ENCODE results near the gene APOA1. TPM values are rescaled to one million over a fixed set of nuclear protein-coding genes. Genes with fewer than 3 reads are reported as not detected.

APOA1 gene
- total RNA-seq, 1 donor from 2014 or later, result 3.7 TPM

GRCh38 chr11:116871248-116871647, 33.8 kb upstream of the APOA1 start:
- Histone ChIP-seq H3K9me3 (ENCODE audit: control insufficient read depth in 3 of 3, low read length in 3 of 3) (no peaks in the 10 kb centered on the region), H3K4me3 (ENCODE audit: low read length in 3 of 3) (no peak overlapping the region), H3K27ac (ENCODE audit: low read depth, low read length) (no peak overlapping the region), H3K27me3 (ENCODE audit: control insufficient read depth in 3 of 3, insufficient read depth in 3 of 3, low read length in 3 of 3) (no peaks in the 10 kb centered on the region), H3K4me1 (ENCODE audit: control insufficient read depth in 3 of 3, insufficient read depth in 3 of 3, low read length in 3 of 3) (peaks cover 20 to 21% (median 20%) of the 10 kb centered on the region in 3 donors), H3K36me3 (ENCODE audit: control insufficient read depth in 3 of 3, insufficient read depth in 3 of 3, low read length in 3 of 3) (peaks cover 34 to 54% (median 51%) of the 10 kb centered on the region in 3 donors), H3K9ac (ENCODE audit: low read depth in 1 of 3, low read length in 3 of 3) (no peak overlapping the region)

- Histone ChIP-seq H3K27ac (ENCODE audit: low read depth, low read length) (no peak overlapping the region), H3K4me1 (ENCODE audit: control insufficient read depth in 3 of 3, insufficient read depth in 3 of 3, low read length in 3 of 3) (peaks cover 22 to 26% (median 24%) of the 10 kb centered on the region in 3 donors), H3K9ac (ENCODE audit: low read depth in 1 of 3, low read length in 3 of 3) (no peak overlapping the region), H3K36me3 (ENCODE audit: control insufficient read depth in 3 of 3, insufficient read depth in 3 of 3, low read length in 3 of 3) (peaks cover 31 to 55% (median 47%) of the 10 kb centered on the region in 3 donors), H3K27me3 (ENCODE audit: control insufficient read depth in 3 of 3, insufficient read depth in 3 of 3, low read length in 3 of 3) (no peaks in the 10 kb centered on the region), H3K4me3 (ENCODE audit: low read length in 3 of 3) (no peak overlapping the region), H3K9me3 (ENCODE audit: control insufficient read depth in 3 of 3, low read length in 3 of 3) (no peaks in the 10 kb centered on the region)
Measured at GRCh38 chr11:116870054-116870453, 32.6 kb upstream of the APOA1 start.

GRCh38 chr11:116869610-116870009, 32.2 kb upstream of the APOA1 start:
- H3K4me1 ChIP-seq (ENCODE audit: control insufficient read depth in 3 of 3, insufficient read depth in 3 of 3, low read length in 3 of 3), result peaks cover 27 to 30% (median 28%) of the 10 kb centered on the region in 3 donors
- H3K27me3 ChIP-seq (ENCODE audit: control insufficient read depth in 3 of 3, insufficient read depth in 3 of 3, low read length in 3 of 3), result no peaks in the 10 kb centered on the region
- H3K4me3 ChIP-seq (ENCODE audit: low read length in 3 of 3), result no peak overlapping the region
- peaks cover 30 to 55% (median 46%) of the 10 kb centered on the region in 3 donors for H3K36me3 ChIP-seq (ENCODE audit: control insufficient read depth in 3 of 3, insufficient read depth in 3 of 3, low read length in 3 of 3)
- no peaks in the 10 kb centered on the region for H3K9me3 ChIP-seq (ENCODE audit: control insufficient read depth in 3 of 3, low read length in 3 of 3)
- H3K9ac ChIP-seq (ENCODE audit: low read depth in 1 of 3, low read length in 3 of 3), result no peak overlapping the region
- no peak overlapping the region for H3K27ac ChIP-seq (ENCODE audit: low read depth, low read length)

- Histone ChIP-seq H3K4me3 (ENCODE audit: low read length in 3 of 3) (no peak overlapping the region), H3K9me3 (ENCODE audit: control insufficient read depth in 3 of 3, low read length in 3 of 3) (no peaks in the 10 kb centered on the region), H3K9ac (ENCODE audit: low read depth in 1 of 3, low read length in 3 of 3) (no peak overlapping the region), H3K27me3 (ENCODE audit: control insufficient read depth in 3 of 3, insufficient read depth in 3 of 3, low read length in 3 of 3) (no peaks in the 10 kb centered on the region), H3K4me1 (ENCODE audit: control insufficient read depth in 3 of 3, insufficient read depth in 3 of 3, low read length in 3 of 3) (peaks cover 30 to 36% (median 30%) of the 10 kb centered on the region in 3 donors), H3K36me3 (ENCODE audit: control insufficient read depth in 3 of 3, insufficient read depth in 3 of 3, low read length in 3 of 3) (peaks cover 26 to 53% (median 40%) of the 10 kb centered on the region in 3 donors), H3K27ac (ENCODE audit: low read depth, low read length) (peak overlapping the region; percentile 51)
Measured at GRCh38 chr11:116868066-116868465, 30.6 kb upstream of the APOA1 start.

GRCh38 chr11:116867619-116868018, 30.2 kb upstream of the APOA1 start:
- Histone ChIP-seq H3K36me3 (ENCODE audit: control insufficient read depth in 3 of 3, insufficient read depth in 3 of 3, low read length in 3 of 3) (peaks cover 25 to 51% (median 38%) of the 10 kb centered on the region in 3 donors), H3K27ac (ENCODE audit: low read depth, low read length) (peak overlapping the region; percentile 51), H3K27me3 (ENCODE audit: control insufficient read depth in 3 of 3, insufficient read depth in 3 of 3, low read length in 3 of 3) (no peaks in the 10 kb centered on the region), H3K4me1 (ENCODE audit: control insufficient read depth in 3 of 3, insufficient read depth in 3 of 3, low read length in 3 of 3) (peaks cover 30 to 36% (median 30%) of the 10 kb centered on the region in 3 donors), H3K9ac (ENCODE audit: low read depth in 1 of 3, low read length in 3 of 3) (no peak overlapping the region), H3K9me3 (ENCODE audit: control insufficient read depth in 3 of 3, low read length in 3 of 3) (no peaks in the 10 kb centered on the region), H3K4me3 (ENCODE audit: low read length in 3 of 3) (no peak overlapping the region)

- Histone ChIP-seq H3K27ac (ENCODE audit: low read depth, low read length) (no peak overlapping the region), H3K36me3 (ENCODE audit: control insufficient read depth in 3 of 3, insufficient read depth in 3 of 3, low read length in 3 of 3) (peaks cover 27 to 51% (median 41%) of the 10 kb centered on the region in 3 donors), H3K27me3 (ENCODE audit: control insufficient read depth in 3 of 3, insufficient read depth in 3 of 3, low read length in 3 of 3) (no peaks in the 10 kb centered on the region), H3K4me1 (ENCODE audit: control insufficient read depth in 3 of 3, insufficient read depth in 3 of 3, low read length in 3 of 3) (peaks cover 30 to 36% (median 30%) of the 10 kb centered on the region in 3 donors), H3K4me3 (ENCODE audit: low read length in 3 of 3) (no peak overlapping the region), H3K9ac (ENCODE audit: low read depth in 1 of 3, low read length in 3 of 3) (no peak overlapping the region), H3K9me3 (ENCODE audit: control insufficient read depth in 3 of 3, low read length in 3 of 3) (no peaks in the 10 kb centered on the region)
Measured at GRCh38 chr11:116866804-116867455, 29.5 kb upstream of the APOA1 start.

GRCh38 chr11:116865696-116866095, 28.3 kb upstream of the APOA1 start:
- Histone ChIP-seq H3K9ac (ENCODE audit: low read depth in 1 of 3, low read length in 3 of 3) (no peak overlapping the region), H3K9me3 (ENCODE audit: control insufficient read depth in 3 of 3, low read length in 3 of 3) (no peaks in the 10 kb centered on the region), H3K4me3 (ENCODE audit: low read length in 3 of 3) (no peak overlapping the region), H3K36me3 (ENCODE audit: control insufficient read depth in 3 of 3, insufficient read depth in 3 of 3, low read length in 3 of 3) (peaks cover 29 to 55% (median 46%) of the 10 kb centered on the region in 3 donors), H3K27ac (ENCODE audit: low read depth, low read length) (no peak overlapping the region), H3K4me1 (ENCODE audit: control insufficient read depth in 3 of 3, insufficient read depth in 3 of 3, low read length in 3 of 3) (peaks cover 28 to 36% (median 30%) of the 10 kb centered on the region in 3 donors), H3K27me3 (ENCODE audit: control insufficient read depth in 3 of 3, insufficient read depth in 3 of 3, low read length in 3 of 3) (no peaks in the 10 kb centered on the region)

- Histone ChIP-seq H3K4me3 (ENCODE audit: low read length in 3 of 3) (no peak overlapping the region), H3K27me3 (ENCODE audit: control insufficient read depth in 3 of 3, insufficient read depth in 3 of 3, low read length in 3 of 3) (no peaks in the 10 kb centered on the region), H3K4me1 (ENCODE audit: control insufficient read depth in 3 of 3, insufficient read depth in 3 of 3, low read length in 3 of 3) (peaks cover 27 to 36% (median 28%) of the 10 kb centered on the region in 3 donors), H3K9me3 (ENCODE audit: control insufficient read depth in 3 of 3, low read length in 3 of 3) (no peaks in the 10 kb centered on the region), H3K27ac (ENCODE audit: low read depth, low read length) (no peak overlapping the region), H3K36me3 (ENCODE audit: control insufficient read depth in 3 of 3, insufficient read depth in 3 of 3, low read length in 3 of 3) (peaks cover 24 to 55% (median 48%) of the 10 kb centered on the region in 3 donors), H3K9ac (ENCODE audit: low read depth in 1 of 3, low read length in 3 of 3) (no peak overlapping the region)
Measured at GRCh38 chr11:116864531-116864930, 27.1 kb upstream of the APOA1 start.

GRCh38 chr11:116862951-116863350, 25.5 kb upstream of the APOA1 start:
- H3K27ac ChIP-seq (ENCODE audit: low read depth, low read length), result no peak overlapping the region
- peaks cover 16 to 30% (median 17%) of the 10 kb centered on the region in 3 donors for H3K4me1 ChIP-seq (ENCODE audit: control insufficient read depth in 3 of 3, insufficient read depth in 3 of 3, low read length in 3 of 3)
- H3K27me3 ChIP-seq (ENCODE audit: control insufficient read depth in 3 of 3, insufficient read depth in 3 of 3, low read length in 3 of 3), result no peaks in the 10 kb centered on the region
- H3K9me3 ChIP-seq (ENCODE audit: control insufficient read depth in 3 of 3, low read length in 3 of 3), result no peaks in the 10 kb centered on the region
- no peak overlapping the region for H3K4me3 ChIP-seq (ENCODE audit: low read length in 3 of 3)
- H3K9ac ChIP-seq (ENCODE audit: low read depth in 1 of 3, low read length in 3 of 3), result no peak overlapping the region
- H3K36me3 ChIP-seq (ENCODE audit: control insufficient read depth in 3 of 3, insufficient read depth in 3 of 3, low read length in 3 of 3), result peaks cover 38 to 68% (median 63%) of the 10 kb centered on the region in 3 donors

- Histone ChIP-seq H3K36me3 (ENCODE audit: control insufficient read depth in 3 of 3, insufficient read depth in 3 of 3, low read length in 3 of 3) (peaks cover 37 to 72% (median 67%) of the 10 kb centered on the region in 3 donors), H3K27ac (ENCODE audit: low read depth, low read length) (no peak overlapping the region), H3K9me3 (ENCODE audit: control insufficient read depth in 3 of 3, low read length in 3 of 3) (no peaks in the 10 kb centered on the region), H3K9ac (ENCODE audit: low read depth in 1 of 3, low read length in 3 of 3) (no peak overlapping the region), H3K4me1 (ENCODE audit: control insufficient read depth in 3 of 3, insufficient read depth in 3 of 3, low read length in 3 of 3) (peaks cover 10 to 22% (median 10%) of the 10 kb centered on the region in 3 donors), H3K4me3 (ENCODE audit: low read length in 3 of 3) (no peak overlapping the region), H3K27me3 (ENCODE audit: control insufficient read depth in 3 of 3, insufficient read depth in 3 of 3, low read length in 3 of 3) (no peaks in the 10 kb centered on the region)
Measured at GRCh38 chr11:116862185-116862584, 24.8 kb upstream of the APOA1 start.

Measured in skeletal muscle tissue (tissue), 4 donors.